Posterior vena cava (tissue), 2 donors: ENCODE measurements around the gene MMD. TPM values are rescaled to one million over a fixed set of nuclear protein-coding genes. Genes with fewer than 3 reads are reported as not detected.

Experiments used
- total RNA-seq, 2 donors: library from RNA; stranded (reverse); fragmentation: NEBNext Ultra II Directional; extraction: Animal tissue kit (Norgen Biotek cat#: 25700); gene quantifications; one replicate each; pipeline ENCODE4 v1.2.1, GENCODE V29; 2021
- donor health status: DM: yes; HTN: yes; CAD: no.
- donor health status: DM: yes; HTN: yes; CAD: no.

The MMD gene
- total RNA-seq, 2 donors from 2014 or later: 8.0 to 18.2 TPM

Other genes with a start within 250 kb of the MMD start
- 10 to 100 TPM in 1 of 2 donors, 1 to 10 TPM in 1; 6.6 to 15.7 TPM for gene HLF, start 156.9 kb downstream of the MMD start, total RNA-seq
- not detected for gene SMIM36, start 89.6 kb upstream of the MMD start, total RNA-seq